Astrocyte (in vitro differentiated cells and primary cell): Measurements from ENCODE around the gene STAU1.

Experiments
- CTCF ChIP-seq: IDR thresholded peaks from 2 replicates; pipeline ENCODE4 v1.5.1; 2011; ENCODE audit warnings: low read depth, mild to moderate bottlenecking, inconsistent platforms, low read length, moderate library complexity; ENCODE audit not compliant: insufficient read depth
- EZH2 ChIP-seq: IDR thresholded peaks from 2 replicates; pipeline ENCODE4 v1.6.1; 2012; ENCODE audit warnings: mild to moderate bottlenecking, low read length, inconsistent platforms; ENCODE audit not compliant: insufficient read depth

GRCh38 chr20:49234831-49235230, 46.7 kb upstream of the STAU1 start:
- TF ChIP-seq CTCF (no peak), EZH2 (no peak)
